ENCODE measurements around the gene CENPT. TPM values are rescaled to one million over a fixed set of nuclear protein-coding genes. Genes with fewer than 3 reads are reported as not detected.

The CENPT gene
- polyA plus RNA-seq, 3 donors, result 37.3 to 44.4 (median 40.6) TPM

- no peak for DNase-seq (ENCODE audit: low read depth in 3 of 3, low spot score in 2 of 3)
Observed at GRCh38 chr16:67779256-67780014, 68.1 kb downstream of the CENPT start.

Other genes starting within 250 kb of the CENPT start
- gene CARMIL2, start 202.5 kb downstream of the CENPT start, polyA plus RNA-seq (ENCODE audit: insufficient read length in 3 of 3), result 1 to 10 TPM in 1 of 3 donors, under 1 TPM in 2; 0.65 to 1.0 (median 0.81) TPM
- gene ACD, start 187.4 kb downstream of the CENPT start, polyA plus RNA-seq (ENCODE audit: insufficient read length in 3 of 3), result 10 to 100 TPM; 19.1 to 20.5 (median 19.8) TPM
- 1 to 10 TPM; 2.3 to 3.2 (median 3.2) TPM for gene PARD6A, start 186.7 kb downstream of the CENPT start, polyA plus RNA-seq (ENCODE audit: insufficient read length in 3 of 3)
- gene ENKD1, start 180.9 kb downstream of the CENPT start, polyA plus RNA-seq (ENCODE audit: insufficient read length in 3 of 3), result 10 to 100 TPM; 17.8 to 21.2 (median 19.4) TPM
- gene C16orf86, start 180.9 kb downstream of the CENPT start, polyA plus RNA-seq (ENCODE audit: insufficient read length in 3 of 3), result 1 to 10 TPM; 2.1 to 2.9 (median 2.5) TPM
- 10 to 100 TPM; 19.5 to 22.0 (median 19.5) TPM for gene GFOD2, start 128.4 kb downstream of the CENPT start, polyA plus RNA-seq (ENCODE audit: insufficient read length in 3 of 3)
- gene RANBP10, start 41.1 kb downstream of the CENPT start, polyA plus RNA-seq (ENCODE audit: insufficient read length in 3 of 3), result 10 to 100 TPM; 19.2 to 22.3 (median 19.2) TPM
- 1 to 10 TPM; 6.2 to 7.8 (median 7.6) TPM for gene TSNAXIP1, start 40.8 kb downstream of the CENPT start, polyA plus RNA-seq (ENCODE audit: insufficient read length in 3 of 3)
- gene THAP11, start 5.4 kb downstream of the CENPT start, polyA plus RNA-seq (ENCODE audit: insufficient read length in 3 of 3), result 10 to 100 TPM; 27.5 to 34.1 (median 32.5) TPM
- gene NUTF2, start 760 bp downstream of the CENPT start, polyA plus RNA-seq (ENCODE audit: insufficient read length in 3 of 3), result 100 to 1,000 TPM; 118 to 138 (median 134) TPM
- 10 to 100 TPM; 82.0 to 85.6 (median 83.2) TPM for gene EDC4, start 25.4 kb upstream of the CENPT start, polyA plus RNA-seq (ENCODE audit: insufficient read length in 3 of 3)
- gene NRN1L, start 37.2 kb upstream of the CENPT start, polyA plus RNA-seq (ENCODE audit: insufficient read length in 3 of 3), result not detected
- gene PSKH1, start 45.6 kb upstream of the CENPT start, polyA plus RNA-seq (ENCODE audit: insufficient read length in 3 of 3), result 10 to 100 TPM; 31.6 to 38.0 (median 35.5) TPM
- 1 to 10 TPM; 6.7 to 7.6 (median 7.0) TPM for gene CTRL, start 84.2 kb upstream of the CENPT start, polyA plus RNA-seq (ENCODE audit: insufficient read length in 3 of 3)
- 10 to 100 TPM; 20.3 to 21.9 (median 21.8) TPM for gene PSMB10, start 89.2 kb upstream of the CENPT start, polyA plus RNA-seq (ENCODE audit: insufficient read length in 3 of 3)
- 10 to 100 TPM; 12.7 to 14.6 (median 13.4) TPM for gene LCAT, start 96.4 kb upstream of the CENPT start, polyA plus RNA-seq (ENCODE audit: insufficient read length in 3 of 3)
- gene SLC12A4, start 120.9 kb upstream of the CENPT start, polyA plus RNA-seq (ENCODE audit: insufficient read length in 3 of 3), result 10 to 100 TPM; 30.6 to 33.8 (median 30.9) TPM
- gene DPEP3, start 132.8 kb upstream of the CENPT start, polyA plus RNA-seq (ENCODE audit: insufficient read length in 3 of 3), result under 1 TPM in 2 of 3 donors, not detected in 1; 0.06 to 0.11 TPM
- 1 to 10 TPM in 1 of 3 donors, under 1 TPM in 2; 0.57 to 1.0 (median 0.71) TPM for gene DPEP2, start 151.8 kb upstream of the CENPT start, polyA plus RNA-seq (ENCODE audit: insufficient read length in 3 of 3)
- not detected for gene DPEP2NB, start 168.2 kb upstream of the CENPT start, polyA plus RNA-seq (ENCODE audit: insufficient read length in 3 of 3)
- 10 to 100 TPM; 10.2 to 11.6 (median 11.0) TPM for gene DDX28, start 175.5 kb upstream of the CENPT start, polyA plus RNA-seq (ENCODE audit: insufficient read length in 3 of 3)
- 10 to 100 TPM; 13.3 to 16.6 (median 14.1) TPM for gene DUS2, start 175.6 kb upstream of the CENPT start, polyA plus RNA-seq (ENCODE audit: insufficient read length in 3 of 3)
- gene NFATC3, start 237.7 kb upstream of the CENPT start, polyA plus RNA-seq (ENCODE audit: insufficient read length in 3 of 3), result 10 to 100 TPM; 35.7 to 39.6 (median 36.1) TPM